Muscle of leg (tissue), 11 donors: ENCODE measurements around the gene UMAD1. TPM values are rescaled to one million over a fixed set of nuclear protein-coding genes. Genes with fewer than 3 reads are reported as not detected.

Experiments used
- DNase-seq: peaks from one replicate; pipeline ENCODE4 v3.0.0; 2013
- H3K27ac ChIP-seq: one replicate; pipeline ENCODE4 v1.5.1; 2013; ENCODE audit warnings: mild to moderate bottlenecking, low read length, control low read depth
- H3K27me3 ChIP-seq: one replicate; pipeline ENCODE4 v1.6.1; 2013; ENCODE audit warnings: low read length; ENCODE audit not compliant: control insufficient read depth, insufficient read depth
- H3K36me3 ChIP-seq: one replicate; pipeline ENCODE4 v1.6.1; 2013; ENCODE audit warnings: low read length; ENCODE audit not compliant: control insufficient read depth, insufficient read depth
- H3K4me1 ChIP-seq: one replicate; pipeline ENCODE4 v1.6.1; 2013; ENCODE audit warnings: low read length; ENCODE audit not compliant: control insufficient read depth, insufficient read depth
- H3K4me3 ChIP-seq: one replicate; pipeline ENCODE4 v1.5.1; 2013; ENCODE audit warnings: low read length, control low read depth
- H3K9me3 ChIP-seq: replicated peaks from 2 replicates; pipeline ENCODE4 v1.6.1; 2013; ENCODE audit warnings: low read depth, low read length; ENCODE audit not compliant: control insufficient read depth
- WGBS: methylation state at CpG from one replicate; pipeline ENCODE4 v1.1.5; 2013; ENCODE audit warnings: missing lambda C conversion rate; ENCODE audit not compliant: insufficient coverage; 5-methylcytosine and 5-hydroxymethylcytosine counted together
- polyA plus RNA-seq, 8 donors: library from polyadenylated mRNA; unstranded; fragments of 120-200 nt; gene quantifications; one replicate each; pipeline versions ENCODE4 v1.2.1 to v1.2.3, GENCODE V29; 2013; ENCODE audit warnings: inconsistent platforms in 1 of 8, low replicate concordance in 1 of 8; ENCODE audit not compliant: insufficient read length in 8 of 8, insufficient read depth in 1 of 8
- total RNA-seq: library from RNA; stranded (reverse); fragments of 120-200 nt; gene quantifications from one replicate; pipeline ENCODE4 v1.2.4, GENCODE V29; 2013

The UMAD1 gene
- total and polyA plus RNA-seq, 9 donors = 7.4 to 11.8 (median 9.1) TPM

DNA sequence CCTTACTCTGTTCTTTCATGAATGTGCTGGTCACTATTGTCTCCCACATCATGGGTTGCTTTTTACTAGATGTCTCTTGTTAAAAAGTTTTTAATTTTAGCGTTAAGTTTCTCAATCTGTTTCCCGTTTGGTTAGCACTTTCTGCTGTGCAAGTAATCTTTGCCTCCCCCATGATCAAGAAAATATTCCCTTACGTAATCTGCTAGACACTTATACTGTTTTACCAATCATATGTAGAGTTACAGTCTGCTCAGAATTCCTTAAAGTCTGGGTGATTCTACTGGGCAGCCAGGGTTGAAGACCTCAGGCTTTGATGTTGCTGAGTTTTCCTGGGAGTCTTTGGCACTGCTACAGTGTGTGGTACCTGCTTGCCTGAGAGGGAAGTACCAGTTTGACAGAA is 116.0 kb downstream of the UMAD1 start:
- DNase-seq = no peak
- Histone ChIP-seq H3K4me3 (no peak overlapping the region), H3K27ac (no peak overlapping the region), H3K36me3 (no peaks in the 10 kb centered on the region), H3K4me1 (peaks cover 5% of the 10 kb centered on the region), H3K9me3 (no peaks in the 10 kb centered on the region), H3K27me3 (no peaks in the 10 kb centered on the region)
- no CpG with 5 or more reads among the region's 3 CpGs for WGBS

- DNase-seq = peak; percentile 51
Measured at GRCh38 chr7:7757576-7757975, 117.0 kb downstream of the UMAD1 start.

DNA sequence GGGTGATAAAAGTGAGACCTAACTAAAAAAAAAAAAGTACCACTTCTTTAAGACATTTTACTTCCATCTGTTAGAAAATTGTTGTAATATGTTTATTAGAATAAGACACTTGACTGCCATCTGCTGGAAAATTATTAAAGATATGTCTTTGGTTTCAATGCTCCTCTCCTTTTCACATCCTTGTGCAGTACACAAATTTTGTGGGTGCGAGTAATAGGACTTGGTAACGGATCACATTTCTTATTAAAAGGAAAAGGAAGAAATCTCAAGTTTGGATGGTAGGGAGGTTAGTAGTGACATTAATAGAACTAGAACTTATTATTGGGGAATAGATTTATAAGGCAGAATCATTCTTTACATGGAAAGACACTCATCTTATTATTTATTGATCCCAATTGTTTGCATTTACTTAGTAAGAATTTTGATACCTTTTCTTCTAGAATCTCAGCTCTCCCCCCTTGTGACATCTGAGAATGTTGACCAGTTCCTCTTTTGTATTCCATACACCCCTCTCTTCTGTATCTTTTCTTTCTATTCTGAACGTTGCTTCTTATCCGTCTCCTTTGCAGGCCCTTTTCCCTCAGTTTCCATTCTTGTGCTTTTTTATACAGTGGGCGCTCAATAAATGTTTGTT is 120.9 kb downstream of the UMAD1 start:
- Histone ChIP-seq H3K9me3 (no peaks in the 10 kb centered on the region), H3K4me3 (no peak overlapping the region), H3K4me1 (peaks cover 6% of the 10 kb centered on the region), H3K36me3 (no peaks in the 10 kb centered on the region), H3K27ac (no peak overlapping the region), H3K27me3 (no peaks in the 10 kb centered on the region)
- DNase-seq = peak; percentile 85
- no CpG with 5 or more reads among the region's 5 CpGs for WGBS

More at GRCh38 chr7:7757576-7757975, 117.0 kb downstream of the UMAD1 start:
- 49% methylated on average over 3 of the region's 4 CpGs for WGBS
- H3K4me3 ChIP-seq = no peak overlapping the region
- no peak overlapping the region for H3K27ac ChIP-seq
- H3K27me3 ChIP-seq = no peaks in the 10 kb centered on the region
- H3K36me3 ChIP-seq = no peaks in the 10 kb centered on the region
- peaks cover 6% of the 10 kb centered on the region for H3K4me1 ChIP-seq
- no peaks in the 10 kb centered on the region for H3K9me3 ChIP-seq

DNA sequence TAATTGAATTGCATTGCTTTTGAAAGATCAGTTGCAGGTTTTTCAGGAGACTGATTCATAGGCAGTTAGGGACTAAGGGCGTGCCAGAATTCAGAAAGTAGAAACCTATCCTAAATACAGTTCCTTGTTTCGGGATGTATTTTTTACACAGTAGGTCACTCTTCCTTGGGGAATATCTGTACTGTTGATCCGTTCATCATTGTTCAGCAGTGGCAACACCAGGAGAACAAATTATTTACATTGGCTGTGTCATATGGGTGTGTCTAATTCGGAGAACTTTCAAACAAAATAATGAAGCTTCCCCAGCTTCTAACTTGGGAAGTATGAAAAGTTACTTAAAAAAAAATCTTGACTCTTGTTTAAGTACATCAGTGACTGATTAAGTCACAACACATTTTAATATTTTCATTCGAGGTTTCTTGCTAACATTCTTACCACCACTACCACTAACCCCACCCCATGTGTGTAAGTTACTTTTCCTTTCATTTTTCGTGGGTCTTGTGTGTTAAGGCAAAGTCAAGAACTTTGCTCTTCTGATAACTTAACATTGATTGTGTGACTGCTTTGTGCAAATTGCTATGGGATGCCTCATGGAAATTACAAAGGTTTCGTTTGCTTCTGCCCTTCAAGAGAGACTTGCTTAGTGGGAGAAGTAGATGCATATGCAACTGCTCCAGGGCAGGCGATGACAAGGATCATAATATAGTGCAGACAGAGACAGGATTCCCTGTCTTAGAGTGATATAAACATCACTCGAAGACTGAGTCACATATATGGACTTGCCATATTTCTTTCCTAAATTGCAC is 121.6 kb downstream of the UMAD1 start:
- H3K4me3 ChIP-seq = peak overlapping the region; percentile 29
- H3K4me1 ChIP-seq = peaks cover 5% of the 10 kb centered on the region
- H3K9me3 ChIP-seq = no peaks in the 10 kb centered on the region
- peak; percentile 45 for DNase-seq
- H3K27ac ChIP-seq = peak overlapping the region; percentile 52
- H3K36me3 ChIP-seq = no peaks in the 10 kb centered on the region
- 50% methylated on average over 1 of the region's 9 CpGs for WGBS
- H3K27me3 ChIP-seq = no peaks in the 10 kb centered on the region

DNA sequence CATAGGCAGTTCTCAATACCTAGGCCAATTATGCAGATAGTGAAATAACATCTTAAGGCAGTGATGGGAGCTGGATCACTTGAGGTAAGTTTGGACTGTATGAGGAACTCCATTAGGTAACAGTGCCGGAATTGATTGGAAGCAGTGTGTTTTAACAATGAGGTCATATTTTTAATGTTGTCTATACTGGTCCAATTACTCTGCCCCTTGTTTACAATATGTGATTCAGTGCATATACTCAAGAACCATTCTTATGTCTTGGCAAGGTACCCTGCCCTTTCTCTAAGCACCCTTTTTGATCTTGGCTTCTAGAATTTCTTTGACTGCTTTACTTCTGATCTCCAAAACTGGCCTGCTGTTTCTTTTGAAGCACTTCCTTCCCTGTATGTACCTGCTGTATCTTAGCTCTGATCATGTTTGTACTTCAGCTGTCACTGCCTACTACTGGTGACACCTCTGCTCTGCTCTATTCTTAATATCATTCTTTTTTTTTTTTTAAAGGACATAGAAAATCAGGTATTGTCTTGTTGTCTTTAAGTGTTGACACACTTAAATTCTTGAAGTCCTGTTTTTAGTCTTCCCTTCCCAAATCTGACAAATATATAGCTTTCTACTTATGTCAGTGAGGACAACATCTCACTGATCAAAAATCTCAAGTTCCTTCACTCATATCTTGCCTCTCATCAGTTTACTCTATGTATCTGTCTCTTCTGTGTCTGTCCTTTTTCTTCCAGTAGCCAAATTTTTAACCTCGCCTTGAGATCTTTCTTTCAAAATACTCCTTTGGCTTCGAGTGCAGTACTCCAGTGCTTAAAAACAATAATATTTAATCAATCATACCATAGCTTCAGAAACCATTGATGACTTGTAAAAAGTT is 124.2 kb downstream of the UMAD1 start:
- DNase-seq = no peak
- no peak overlapping the region for H3K27ac ChIP-seq
- peaks cover 5% of the 10 kb centered on the region for H3K4me1 ChIP-seq
- H3K4me3 ChIP-seq = no peak overlapping the region
- 100% methylated on average over 1 of the region's 3 CpGs for WGBS
- no peaks in the 10 kb centered on the region for H3K27me3 ChIP-seq
- H3K9me3 ChIP-seq = no peaks in the 10 kb centered on the region
- no peaks in the 10 kb centered on the region for H3K36me3 ChIP-seq

GRCh38 chr7:7765422-7765821 is 124.9 kb downstream of the UMAD1 start:
- Histone ChIP-seq H3K9me3 (no peaks in the 10 kb centered on the region), H3K27ac (no peak overlapping the region), H3K27me3 (no peaks in the 10 kb centered on the region), H3K36me3 (no peaks in the 10 kb centered on the region), H3K4me1 (peaks cover 5% of the 10 kb centered on the region), H3K4me3 (no peak overlapping the region)
- no peak for DNase-seq

DNA sequence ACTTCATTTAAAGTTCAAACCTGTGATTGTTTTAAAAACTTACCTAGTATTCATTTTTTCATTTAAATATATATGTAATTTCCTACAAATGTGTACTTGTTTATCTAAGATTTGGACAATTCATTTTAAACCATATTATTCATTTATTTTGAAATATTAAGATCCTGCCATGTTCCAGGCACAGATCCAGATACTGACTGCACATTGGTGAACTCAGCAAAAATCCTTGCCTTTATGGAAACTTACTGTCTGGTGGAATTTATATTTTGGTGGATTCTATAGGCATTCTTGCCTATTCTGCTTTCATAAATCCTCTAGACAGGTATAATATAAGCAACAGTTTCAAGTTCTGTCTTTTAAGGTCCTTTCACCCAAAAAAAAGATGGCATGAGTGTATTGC is 126.1 kb downstream of the UMAD1 start:
- Histone ChIP-seq H3K4me3 (no peak overlapping the region), H3K27me3 (no peaks in the 10 kb centered on the region), H3K9me3 (no peaks in the 10 kb centered on the region), H3K36me3 (no peaks in the 10 kb centered on the region), H3K4me1 (peaks cover 2% of the 10 kb centered on the region), H3K27ac (no peak overlapping the region)
- peak; percentile 20 for DNase-seq

DNA sequence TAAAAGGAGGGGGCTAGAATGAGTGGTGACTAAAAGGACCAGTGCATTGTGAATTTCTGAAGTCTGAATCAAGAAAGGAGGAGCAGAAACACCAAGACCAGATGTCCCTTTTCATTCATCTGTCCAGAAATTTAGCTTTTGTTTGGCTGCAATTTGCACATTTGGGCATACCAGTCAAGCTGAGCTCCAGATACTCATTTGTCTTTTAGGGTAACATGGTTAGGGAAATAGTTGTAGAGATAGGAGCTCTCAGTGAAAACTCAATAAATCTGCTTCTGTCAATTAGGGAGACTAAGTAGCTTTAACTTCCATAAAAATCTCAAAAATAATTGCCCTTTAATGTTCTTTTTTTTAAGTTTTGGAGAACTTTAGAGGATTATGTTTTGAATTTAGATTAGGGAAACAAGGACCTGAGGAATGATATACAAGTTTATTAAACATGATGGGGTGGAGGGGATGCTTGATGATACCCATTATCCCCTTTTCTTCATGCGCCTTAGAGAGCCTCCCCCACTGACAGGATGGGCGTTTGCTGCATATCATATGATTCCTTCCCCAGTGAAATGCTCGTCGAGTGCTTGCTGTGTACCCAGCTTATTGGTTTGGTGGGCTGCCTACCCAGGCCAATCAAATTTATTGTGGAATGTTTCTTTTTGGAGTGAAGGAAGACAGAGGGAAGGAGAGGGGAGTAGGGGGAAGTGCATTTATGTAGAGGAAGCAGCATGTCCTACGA is 128.6 kb downstream of the UMAD1 start:
- H3K4me3 ChIP-seq = no peak overlapping the region
- H3K4me1 ChIP-seq = no peaks in the 10 kb centered on the region
- H3K27ac ChIP-seq = no peak overlapping the region
- 73% methylated on average over 2 of the region's 5 CpGs for WGBS
- no peaks in the 10 kb centered on the region for H3K36me3 ChIP-seq
- peak; percentile 24 for DNase-seq
- no peaks in the 10 kb centered on the region for H3K9me3 ChIP-seq
- no peaks in the 10 kb centered on the region for H3K27me3 ChIP-seq

- Histone ChIP-seq H3K36me3 (no peaks in the 10 kb centered on the region), H3K27me3 (no peaks in the 10 kb centered on the region), H3K27ac (no peak overlapping the region), H3K4me3 (no peak overlapping the region), H3K4me1 (no peaks in the 10 kb centered on the region), H3K9me3 (no peaks in the 10 kb centered on the region)
- DNase-seq = no peak
- 60% methylated on average over 6 of the region's 8 CpGs for WGBS
Measured at GRCh38 chr7:7769710-7770627, 129.4 kb downstream of the UMAD1 start.
